ENCODE results near the gene CDC27.
"Not testable (repeated sequence)": the region's sequence is repeated elsewhere in the genome, so short reads cannot be mapped to it uniquely, and the experiment has no call there.

The CDC27 gene

DNA sequence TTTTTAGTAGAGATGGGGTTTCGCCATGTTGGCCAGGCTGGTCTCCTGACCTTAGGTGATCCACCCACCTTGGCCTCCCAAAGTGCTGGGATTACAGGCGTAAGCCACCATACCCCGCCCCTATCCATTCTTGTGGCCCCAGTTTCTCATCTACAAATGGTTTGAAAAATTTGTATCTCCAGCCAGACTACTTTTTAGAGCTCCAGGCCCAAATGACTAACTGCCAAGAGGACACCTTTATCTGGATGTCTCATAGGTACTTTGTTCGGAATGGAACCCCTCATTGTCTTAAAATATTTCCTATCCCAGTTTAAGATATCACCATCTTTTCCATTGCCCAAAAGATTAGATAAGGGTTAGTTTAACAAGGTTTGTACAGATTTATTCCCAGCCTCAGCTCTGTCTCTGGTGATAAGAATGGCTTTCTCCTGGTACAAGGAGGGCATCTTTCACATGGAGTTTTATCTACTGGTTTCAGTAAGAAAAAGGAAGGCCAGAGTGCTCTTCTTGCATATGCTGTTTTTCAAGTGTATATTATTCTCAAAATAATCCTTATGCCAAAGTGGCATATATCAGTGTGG is 4.9 kb upstream of the CDC27 start:
- no peak for DNase-seq (ENCODE audit: low spot score)

DNA sequence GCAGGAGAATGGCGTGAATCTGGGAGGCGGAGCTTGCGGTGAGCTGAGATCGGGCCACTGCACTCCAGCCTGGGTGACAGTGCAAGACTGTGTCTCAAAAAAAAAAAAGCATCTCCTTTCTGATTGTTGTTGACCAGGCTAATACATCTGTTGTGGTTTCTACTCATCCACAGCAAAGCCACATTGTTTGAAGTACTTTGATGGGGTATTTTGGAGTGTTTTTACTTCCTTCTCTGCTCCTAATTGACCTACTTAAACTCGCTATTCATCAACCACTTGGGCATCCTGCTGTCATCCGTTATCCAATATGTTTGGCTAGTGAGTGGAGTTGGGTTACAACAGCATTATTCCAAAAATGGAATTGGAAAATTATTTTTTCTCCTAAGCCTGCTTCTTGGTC is 3.5 kb upstream of the CDC27 start:
- DNase-seq (ENCODE audit: low spot score), result no peak

DNA sequence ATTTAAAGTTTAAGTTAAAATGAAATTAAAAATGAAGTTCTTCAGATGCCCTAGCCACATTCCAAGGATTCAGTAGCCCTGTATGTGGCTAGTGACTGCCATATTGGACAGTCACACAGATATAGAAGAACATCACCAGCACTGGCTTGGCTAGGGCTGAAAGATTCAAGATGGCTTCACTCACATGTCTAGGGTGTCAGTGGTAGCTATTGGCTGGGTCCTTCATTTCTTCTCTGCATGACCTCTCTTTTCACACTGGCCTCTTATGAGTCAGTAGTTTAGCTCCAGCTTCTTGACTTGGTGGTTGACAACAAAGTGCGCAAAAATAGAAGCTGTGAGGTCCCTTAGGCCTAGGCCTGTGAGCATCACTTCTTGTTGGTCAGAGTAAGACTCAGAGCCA is 1.7 kb upstream of the CDC27 start:
- DNase-seq (ENCODE audit: low spot score), result no peak

DNA sequence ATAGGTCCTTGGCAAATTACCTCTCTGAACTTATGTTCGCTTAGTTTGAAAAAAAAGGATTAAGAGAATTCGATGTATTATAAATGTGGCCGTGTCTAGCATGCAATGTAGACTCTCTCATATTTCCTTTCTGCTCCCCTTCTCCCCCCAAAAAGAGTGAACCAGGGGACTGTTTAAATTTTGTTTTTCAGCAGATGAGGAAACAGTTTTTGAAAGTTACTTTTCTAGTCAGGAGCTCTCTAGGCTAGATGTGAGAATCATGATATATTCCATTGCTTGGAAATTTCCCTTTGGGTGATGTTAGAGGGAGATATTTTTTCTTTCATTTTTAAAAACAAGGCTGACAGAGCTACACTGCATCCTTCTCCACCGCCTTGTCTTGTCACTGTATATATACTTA is 1.1 kb upstream of the CDC27 start:
- DNase-seq (ENCODE audit: low spot score), result no peak

DNA sequence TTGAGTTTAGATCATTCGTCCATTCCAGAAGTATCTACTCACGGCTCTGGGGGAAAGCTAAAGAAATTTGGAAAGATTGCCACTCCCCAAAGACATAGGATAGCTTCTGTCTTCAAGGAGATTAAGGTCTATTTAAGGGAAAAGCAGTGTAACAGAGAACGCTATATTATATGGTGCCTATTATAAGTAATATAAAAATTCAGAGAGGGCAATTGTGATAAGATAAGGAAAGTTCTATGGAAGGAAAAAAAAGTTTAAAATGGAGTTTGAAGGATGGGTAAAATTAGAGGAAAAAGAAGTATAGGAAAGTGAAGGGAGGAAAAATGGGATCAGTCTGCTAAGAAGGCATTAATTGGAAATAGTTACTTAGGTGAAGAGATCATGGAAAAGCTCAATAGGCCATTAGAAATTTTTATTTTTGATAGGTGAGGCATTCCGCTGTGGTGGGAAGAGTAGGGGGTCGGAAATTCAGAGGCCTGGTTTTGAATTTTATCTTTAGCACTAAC is 690 bp upstream of the CDC27 start:
- no peak for DNase-seq (ENCODE audit: low spot score)

DNA sequence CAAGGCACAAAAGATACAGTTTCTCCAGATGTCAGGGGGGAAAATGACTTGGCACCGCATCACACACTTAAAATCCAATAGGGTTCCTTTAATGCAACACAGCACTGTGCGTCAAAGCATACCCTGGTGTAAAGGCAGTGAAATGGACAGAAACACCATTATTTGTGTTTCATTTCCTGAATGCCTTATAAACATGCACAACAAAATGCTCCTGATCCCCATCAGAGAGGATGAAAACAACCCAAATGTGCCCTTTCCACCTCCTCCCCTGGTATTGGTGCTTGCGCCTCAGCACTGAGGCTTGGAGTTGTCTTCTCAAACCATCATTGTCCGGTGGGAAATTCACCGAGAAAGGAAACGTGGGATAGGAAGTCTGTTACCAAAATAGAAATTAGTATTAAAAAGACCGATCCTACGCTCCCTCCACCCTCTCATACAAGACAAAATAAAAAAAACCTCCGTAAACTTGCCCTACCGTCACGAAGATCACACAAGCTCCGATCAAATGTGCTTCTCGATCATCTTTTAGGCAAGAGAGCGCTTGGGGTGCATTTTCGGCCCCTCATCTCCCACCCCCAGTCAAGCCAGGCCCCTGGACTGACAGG is 722 bp downstream of the CDC27 start:
- no peak for DNase-seq (ENCODE audit: low spot score)

DNA sequence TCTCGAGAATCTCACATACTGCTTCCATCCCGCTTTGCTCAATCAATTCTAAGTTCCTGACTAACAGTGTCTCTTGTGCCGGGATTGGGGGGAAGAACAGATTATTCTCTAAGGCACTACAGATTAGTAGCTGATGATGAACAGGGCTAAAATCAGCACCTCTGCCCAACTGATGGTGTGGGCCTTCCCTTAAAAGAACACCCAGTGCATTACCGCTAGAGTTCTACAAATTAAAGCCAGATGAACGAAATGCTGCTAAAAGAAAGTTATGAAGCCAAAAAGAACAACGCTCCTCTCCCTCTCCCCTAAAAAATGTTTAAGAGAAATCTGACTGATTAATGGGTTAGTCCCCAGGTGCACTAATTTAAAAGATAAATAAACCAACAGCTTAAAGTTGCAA is 4.4 kb downstream of the CDC27 start:
- DNase-seq (ENCODE audit: low spot score), result no peak

DNA sequence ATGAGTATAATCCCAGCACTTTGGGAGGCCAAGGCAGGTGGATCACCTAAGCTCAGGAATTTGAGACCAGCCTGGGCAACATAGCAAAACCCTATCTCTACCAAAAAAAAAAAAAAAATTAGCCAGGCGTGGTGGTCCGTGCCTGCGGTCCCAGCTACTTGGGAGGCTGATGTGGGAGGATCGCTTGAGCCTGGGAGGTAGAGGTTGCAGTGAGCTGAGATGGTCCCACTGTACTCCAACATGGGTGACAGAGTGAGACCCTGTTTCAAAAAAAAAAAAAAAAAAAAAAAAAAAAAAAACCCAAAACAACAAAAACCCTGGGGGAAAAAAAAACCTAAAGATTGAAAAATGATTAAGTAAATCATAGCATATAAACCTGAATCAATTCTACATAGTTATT is 8.1 kb downstream of the CDC27 start:
- DNase-seq (ENCODE audit: low spot score), result not testable (repeated sequence)

DNA sequence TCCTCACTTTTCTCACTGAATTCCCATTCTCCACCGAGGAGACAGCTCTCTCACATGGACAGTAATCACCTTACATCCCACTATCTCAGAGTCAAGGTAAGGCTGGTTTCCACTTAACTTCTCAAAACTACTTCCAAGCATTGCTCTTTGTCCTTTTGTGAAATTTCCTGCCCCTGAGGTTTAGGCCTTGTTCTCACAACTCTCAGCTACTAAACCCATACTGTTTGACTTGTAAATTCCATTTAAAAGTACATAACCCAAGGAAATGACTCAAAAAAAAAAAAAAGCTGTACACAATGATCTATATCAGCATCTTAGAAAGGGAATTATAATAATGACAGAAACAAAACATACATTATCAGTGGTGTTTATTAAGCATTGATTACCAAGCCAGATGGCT is 8.8 kb downstream of the CDC27 start:
- no peak for DNase-seq (ENCODE audit: low spot score)

DNA sequence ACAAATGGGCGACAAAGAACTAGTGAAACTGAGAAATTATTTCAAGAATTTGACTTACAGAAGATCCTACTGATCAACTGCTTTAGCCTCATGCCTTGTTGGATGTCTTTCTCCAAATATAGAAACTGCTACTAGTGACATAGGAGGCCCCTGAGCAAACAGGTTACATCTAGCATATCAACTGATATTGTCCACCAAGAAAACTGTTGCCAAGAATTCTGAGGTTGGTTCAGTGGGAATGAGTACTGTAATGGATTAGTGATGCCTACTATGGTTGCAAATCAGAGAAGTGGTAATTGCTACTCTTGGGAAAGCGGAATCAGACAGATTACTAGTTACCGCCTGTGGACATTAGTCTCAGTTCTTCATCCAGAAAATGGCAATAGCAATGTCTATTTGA is 10.0 kb downstream of the CDC27 start:
- DNase-seq (ENCODE audit: low spot score), result no peak

DNA sequence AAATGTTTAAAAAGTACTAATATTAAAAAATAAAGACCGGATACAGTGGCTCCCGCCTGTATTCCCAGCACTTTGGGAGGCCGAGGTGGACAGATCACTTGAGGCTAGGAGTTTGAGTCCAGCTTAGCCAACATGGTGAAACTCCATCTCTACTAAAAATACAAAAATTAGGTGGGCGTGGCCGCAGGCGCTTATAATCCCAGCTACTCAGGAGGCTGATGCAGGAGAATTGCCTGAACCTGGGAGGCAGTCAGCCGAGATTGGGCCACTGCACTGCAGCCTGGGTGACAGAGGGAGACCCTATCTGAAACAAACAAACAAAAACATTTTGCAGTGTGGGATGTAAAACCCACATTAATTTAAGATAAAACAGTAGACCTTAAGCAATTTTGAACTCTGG is 11.8 kb downstream of the CDC27 start:
- DNase-seq (ENCODE audit: low spot score), result no peak

DNA sequence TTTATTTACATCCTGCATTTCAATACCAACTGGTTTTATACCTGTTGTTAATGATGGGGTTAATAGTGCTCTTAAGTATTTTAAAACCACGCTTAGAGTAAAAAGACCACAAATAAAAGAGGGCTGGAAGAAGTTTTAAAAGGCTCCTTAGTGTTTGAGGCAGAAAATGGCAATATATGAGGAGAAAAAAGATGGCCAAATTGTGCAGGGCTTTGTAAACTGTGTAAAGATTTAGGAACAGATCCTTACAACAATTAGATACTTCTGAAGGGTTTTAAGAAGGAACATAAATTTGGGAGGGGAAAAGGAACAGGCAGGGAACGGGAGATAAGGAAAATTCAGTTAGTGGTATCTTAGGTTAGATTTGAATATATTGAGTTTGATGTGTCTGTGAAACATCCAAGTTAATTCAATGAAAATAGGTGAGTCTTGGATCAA is 12.7 kb downstream of the CDC27 start:
- DNase-seq (ENCODE audit: low spot score), result no peak

DNA sequence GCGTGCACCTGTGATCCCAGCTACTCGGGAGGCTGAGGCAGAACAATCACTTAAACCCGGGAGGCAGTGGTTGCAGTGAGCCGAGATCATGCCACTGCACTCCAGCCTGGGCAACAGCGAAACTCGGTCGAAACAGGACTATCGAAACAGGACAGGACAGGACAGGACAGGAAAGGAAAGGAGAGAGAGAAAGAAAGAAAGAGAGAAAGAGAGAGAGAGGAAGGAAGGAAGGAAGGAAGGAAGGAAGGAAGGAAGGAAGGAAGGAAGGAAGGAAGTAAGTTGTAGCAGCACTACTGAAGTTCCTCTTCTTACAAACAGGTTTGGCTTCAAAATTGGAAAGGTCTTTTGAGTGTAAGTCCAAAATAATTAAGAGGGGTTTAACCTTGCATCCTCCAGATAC is 14.3 kb downstream of the CDC27 start:
- not testable (repeated sequence) for DNase-seq (ENCODE audit: low spot score)

DNA sequence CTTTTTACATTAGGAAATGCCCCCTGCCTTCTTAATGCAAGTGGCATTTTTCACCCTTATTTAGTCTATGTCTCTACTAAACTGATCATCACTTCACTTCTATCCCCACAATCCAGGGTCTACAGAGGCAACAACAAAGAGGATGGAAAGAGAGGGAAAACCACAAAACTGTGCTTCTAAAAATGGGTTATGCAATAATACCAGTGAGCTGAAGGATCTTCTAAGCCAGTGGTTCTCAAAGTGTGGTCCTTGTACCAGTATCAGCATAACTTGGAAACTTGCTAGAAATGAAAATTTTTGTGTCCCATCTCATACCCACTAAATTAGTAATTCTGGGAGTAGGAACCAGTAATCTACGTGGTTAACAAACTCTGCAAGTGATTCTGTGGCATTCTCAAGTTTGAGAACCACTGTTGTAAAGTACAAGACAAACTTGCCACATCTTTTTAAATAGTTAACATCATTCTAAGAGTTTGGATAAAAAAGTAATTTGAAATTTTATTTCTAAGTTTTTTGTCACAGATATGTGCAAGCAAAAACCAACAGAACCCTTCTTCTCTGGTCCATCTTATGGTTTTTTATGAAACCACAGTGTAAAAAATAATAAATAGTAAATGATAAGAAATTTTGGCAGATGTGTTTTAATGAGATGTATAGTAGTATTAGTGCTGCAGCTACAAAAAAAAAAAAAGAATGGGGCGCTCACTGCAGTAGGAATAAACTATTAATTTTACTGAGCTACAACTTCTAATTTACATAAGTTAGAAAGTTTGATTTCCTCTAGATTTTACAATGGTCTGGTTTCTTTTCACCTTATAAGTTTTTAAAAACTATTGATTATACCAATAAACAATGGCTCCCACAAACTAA is 16.2 kb downstream of the CDC27 start:
- DNase-seq (ENCODE audit: low spot score), result no peak

DNA sequence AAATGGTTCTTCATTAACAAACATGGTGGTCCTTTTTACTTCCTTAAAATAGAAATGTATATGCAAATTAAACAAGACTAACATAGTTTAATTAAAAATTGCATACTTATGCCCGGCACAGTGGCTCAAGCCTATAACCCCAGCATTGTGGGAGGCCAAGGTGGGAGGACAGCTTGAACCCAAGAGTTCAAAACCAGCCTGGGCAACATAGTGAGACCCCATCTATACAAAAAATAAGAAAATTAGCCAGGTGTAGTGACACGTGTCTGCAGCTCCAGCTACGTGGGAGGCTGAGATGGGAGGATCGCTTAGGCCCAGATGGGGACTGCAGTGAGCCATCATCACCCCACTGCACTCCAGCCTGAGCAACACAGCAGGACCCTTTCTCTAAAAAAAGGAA is 18.4 kb downstream of the CDC27 start:
- no peak for DNase-seq (ENCODE audit: low spot score)

DNA sequence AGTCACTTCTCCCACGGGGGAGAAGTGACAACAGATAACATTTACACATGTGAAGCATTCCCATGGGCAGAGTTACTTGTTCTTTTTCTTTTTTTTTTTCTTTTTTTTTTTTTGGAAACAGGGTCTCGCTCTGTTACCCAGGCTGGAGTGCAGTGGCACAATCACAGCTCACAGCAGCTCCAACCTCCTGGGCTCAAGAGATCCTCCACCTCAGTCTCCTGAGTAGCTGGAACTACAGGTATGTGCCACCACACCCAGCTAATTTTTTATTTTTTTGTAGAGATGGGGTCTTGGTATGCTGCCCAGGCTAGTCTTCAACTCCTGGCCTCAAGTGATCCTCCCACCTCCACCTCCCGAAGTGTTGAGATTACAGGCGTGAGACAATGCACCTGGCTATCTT is 20.2 kb downstream of the CDC27 start:
- DNase-seq (ENCODE audit: low spot score), result not testable (repeated sequence)

DNA sequence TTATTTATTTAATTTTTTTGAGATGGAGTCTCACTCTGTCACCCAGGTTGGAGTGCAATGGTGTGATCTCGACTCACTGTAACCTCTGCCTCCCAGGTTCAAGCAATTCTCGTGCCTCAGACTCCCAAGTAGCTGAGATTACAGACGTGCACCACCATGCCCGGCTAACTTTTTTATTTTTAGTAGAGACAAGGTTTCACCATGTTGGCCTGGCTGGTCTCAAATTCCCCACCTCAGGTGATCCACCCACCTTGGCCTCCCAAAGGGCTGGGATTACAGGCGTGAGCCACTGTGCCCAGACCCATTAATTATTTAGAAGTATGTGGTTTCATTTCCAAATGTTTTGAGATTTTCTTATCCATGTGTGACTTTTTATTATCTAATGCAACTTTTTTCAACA is 22.2 kb downstream of the CDC27 start:
- not testable (repeated sequence) for DNase-seq (ENCODE audit: low spot score)

DNA sequence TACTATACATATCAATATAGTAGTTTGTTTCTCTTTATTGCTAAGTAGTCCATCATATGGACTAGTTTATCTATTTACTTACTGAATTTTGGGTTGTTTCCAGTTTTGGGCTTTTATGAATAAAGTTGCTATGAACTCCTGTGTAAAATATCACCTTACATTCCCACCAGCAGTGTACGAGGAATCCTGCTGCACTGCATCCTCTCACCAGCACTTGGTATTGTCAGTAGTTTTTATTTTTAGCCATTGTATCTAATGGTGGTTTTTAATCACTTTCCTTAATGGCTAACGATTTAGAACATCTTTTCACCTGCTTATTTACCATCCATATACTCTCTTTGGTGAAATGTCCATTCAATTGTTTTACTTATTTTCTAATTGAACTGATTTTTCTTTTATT is 24.0 kb downstream of the CDC27 start:
- DNase-seq (ENCODE audit: low spot score), result no peak

DNA sequence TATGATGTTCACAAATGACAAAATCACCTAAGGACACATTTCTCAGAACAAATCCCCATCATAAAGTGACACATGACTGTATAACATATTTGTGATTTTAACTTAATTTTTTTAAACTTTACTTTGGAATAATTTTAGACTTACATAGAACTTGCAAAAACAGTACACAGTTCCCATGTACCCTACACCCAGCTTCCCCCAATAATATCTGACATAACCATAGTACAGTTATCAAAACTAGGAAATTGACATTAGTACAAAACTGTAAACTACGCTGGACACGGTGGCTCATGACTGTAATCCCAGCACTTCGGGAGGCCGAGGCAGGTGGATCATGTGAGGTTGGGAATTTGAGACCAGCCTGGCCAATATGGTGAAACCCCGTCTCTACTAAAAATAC is 24.8 kb downstream of the CDC27 start:
- no peak for DNase-seq (ENCODE audit: low spot score)

DNA sequence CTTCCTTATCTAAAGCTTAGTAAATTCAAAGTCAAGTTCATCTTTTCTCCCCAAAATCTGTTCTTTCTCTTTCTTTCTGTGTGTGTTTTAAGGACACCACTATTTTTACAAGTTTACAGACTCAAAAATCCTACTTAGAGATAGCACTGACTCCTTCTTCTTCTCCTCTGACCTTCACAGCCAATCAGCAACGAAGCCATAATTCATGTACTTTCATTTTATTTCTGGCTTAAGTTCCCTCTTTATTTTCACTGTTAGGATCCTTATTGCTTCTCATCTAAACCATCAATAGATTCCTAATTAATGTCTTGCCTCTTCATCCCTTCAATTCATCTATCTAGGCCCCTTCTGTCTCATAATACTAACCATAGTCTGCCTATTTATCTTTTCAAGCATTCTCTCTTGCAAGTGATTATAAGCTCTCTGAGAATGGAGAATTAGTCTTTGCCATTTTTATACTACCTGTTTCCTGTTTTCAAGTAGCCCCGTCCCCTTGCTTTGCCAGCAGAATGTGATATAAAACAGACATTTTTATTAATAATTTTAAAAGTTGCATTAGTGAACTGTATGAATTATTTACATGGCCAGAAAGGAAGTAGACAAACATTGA is 27.0 kb downstream of the CDC27 start:
- DNase-seq (ENCODE audit: low spot score), result no peak

DNA sequence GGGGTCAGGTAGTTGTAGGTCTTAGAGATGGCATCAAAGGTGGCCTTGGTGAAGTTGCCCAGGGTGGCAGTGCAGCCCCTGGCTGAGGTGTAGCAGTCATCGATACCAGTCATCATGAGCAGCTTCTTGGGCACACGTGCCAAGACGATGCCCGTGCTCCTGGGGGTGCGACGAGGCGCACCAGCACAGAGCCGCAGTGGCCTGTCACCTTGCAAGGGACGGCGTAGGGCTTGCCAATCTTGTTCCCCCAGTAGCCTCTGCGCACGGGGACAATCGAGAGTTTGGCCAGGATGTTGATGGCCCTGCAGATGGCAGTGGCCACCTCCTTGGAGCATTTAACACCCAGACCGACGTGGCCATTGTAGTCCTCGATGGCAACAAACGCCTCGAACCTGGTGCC is 29.8 kb downstream of the CDC27 start:
- DNase-seq (ENCODE audit: low spot score), result no peak

DNA sequence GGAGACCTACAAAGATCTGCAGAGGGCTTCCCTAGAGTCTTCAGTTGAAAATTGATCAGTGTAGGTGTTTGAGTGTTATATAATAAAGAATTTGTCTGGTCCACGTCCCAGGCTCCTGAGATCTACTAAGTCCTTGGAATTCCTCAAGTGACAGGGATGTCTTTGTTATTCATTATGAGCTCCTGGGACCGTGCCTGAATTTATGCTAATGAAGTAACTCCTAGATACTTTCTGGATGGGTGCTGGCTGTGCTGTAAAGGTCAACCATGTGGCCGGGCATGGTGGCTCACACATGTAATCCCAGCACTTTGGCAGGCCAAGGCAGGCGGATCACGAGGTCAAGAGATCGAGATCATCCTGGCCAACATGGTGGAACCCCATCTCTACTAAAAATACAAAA is 43.7 kb downstream of the CDC27 start:
- no peak for DNase-seq (ENCODE audit: low spot score)

DNA sequence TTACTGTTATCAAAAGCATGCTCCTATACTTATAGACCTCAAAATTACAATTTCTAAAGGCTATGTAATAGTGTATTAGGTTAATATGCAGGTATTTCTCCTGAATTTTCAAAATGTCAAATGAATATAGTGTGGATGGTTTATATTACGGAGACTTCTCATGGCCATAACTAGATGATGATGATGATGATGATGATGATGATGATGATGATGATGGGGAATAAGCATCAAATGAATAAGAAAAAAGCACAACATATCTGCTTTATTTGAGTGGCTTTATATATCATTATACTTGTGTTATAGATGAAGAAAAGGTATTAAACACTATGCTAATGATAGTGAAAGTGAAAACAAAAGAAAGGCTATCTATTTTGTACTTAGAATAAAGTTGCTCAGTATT is 53.9 kb downstream of the CDC27 start:
- no peak for DNase-seq (ENCODE audit: low spot score)
